DMS 273 (cell line): Measurements from ENCODE around the gene DCUN1D2.
A peak's percentile ranks its signal among the peaks of the same experiment; 100 is the strongest.

ENCODE experiments used
- DNase-seq: peaks from one replicate; lab custom pipeline; 2025; ENCODE audit not compliant: unreplicated experiment; lab: John Stamatoyannopoulos, UW

The DCUN1D2 gene

GRCh38 chr13:113411216-113412023, 79.1 kb downstream of the DCUN1D2 start:
- DNase-seq: no peak

- DNase-seq: peak; percentile 68
Observed at GRCh38 chr13:113410472-113411201, 79.9 kb downstream of the DCUN1D2 start.

GRCh38 chr13:113408562-113408961, 81.9 kb downstream of the DCUN1D2 start:
- DNase-seq: no peak

GRCh38 chr13:113407531-113408393, 82.7 kb downstream of the DCUN1D2 start:
- no peak for DNase-seq

- no peak for DNase-seq
Observed at GRCh38 chr13:113407103-113407530, 83.4 kb downstream of the DCUN1D2 start.

- no peak for DNase-seq
Observed at GRCh38 chr13:113406321-113407102, 84.0 kb downstream of the DCUN1D2 start.
